Liver (tissue), 9 donors: Measurements from ENCODE around the gene FRMD5. TPM values are rescaled to one million over a fixed set of nuclear protein-coding genes. Genes with fewer than 3 reads are reported as not detected.

Source experiments
- DNase-seq: peaks from one replicate; pipeline ENCODE4 v3.0.0-alpha.2; 2017; ENCODE audit warnings: low spot score
- H3K27ac ChIP-seq, 2 donors: one replicate each; pipeline ENCODE4 v1.7.0; 2013; ENCODE audit warnings: inconsistent platforms in 2 of 2, low read length in 2 of 2, control low read depth in 1 of 2, low read depth in 1 of 2, mild to moderate bottlenecking in 1 of 2
- H3K27me3 ChIP-seq, 4 donors: one replicate each; pipeline versions ENCODE4 v1.6.1 to v1.7.0; 2013; ENCODE audit warnings: low read length in 3 of 4, inconsistent platforms in 1 of 4, mild to moderate bottlenecking in 1 of 4, moderate library complexity in 1 of 4; ENCODE audit not compliant: control insufficient read depth in 4 of 4, insufficient read depth in 4 of 4
- H3K36me3 ChIP-seq, 4 donors: one replicate each; pipeline versions ENCODE4 v1.6.1 to v1.7.0; 2013; ENCODE audit warnings: low read length in 3 of 4, mild to moderate bottlenecking in 3 of 4, low read depth in 1 of 4, moderate library complexity in 1 of 4; ENCODE audit not compliant: control insufficient read depth in 4 of 4, insufficient read depth in 3 of 4
- H3K4me1 ChIP-seq, 4 donors: one replicate each; pipeline versions ENCODE4 v1.6.1 to v1.7.0; 2013; ENCODE audit warnings: low read length in 3 of 4, mild to moderate bottlenecking in 3 of 4, moderate library complexity in 1 of 4; ENCODE audit not compliant: control insufficient read depth in 4 of 4, insufficient read depth in 4 of 4
- H3K4me3 ChIP-seq, 3 donors: one replicate each; pipeline versions ENCODE4 v1.6.1 to v1.7.0; 2013; ENCODE audit warnings: low read length in 3 of 3, control low read depth in 1 of 3, low read depth in 1 of 3, mild to moderate bottlenecking in 1 of 3
- H3K9ac ChIP-seq, 2 donors: one replicate each; pipeline ENCODE4 v1.7.0; 2013; ENCODE audit warnings: low read length in 2 of 2, mild to moderate bottlenecking in 2 of 2, moderate library complexity in 2 of 2, control low read depth in 1 of 2, low read depth in 1 of 2
- H3K9me3 ChIP-seq, 4 donors: one replicate each; pipeline versions ENCODE4 v1.6.1 to v1.7.0; 2013; ENCODE audit warnings: low read length in 3 of 4; ENCODE audit not compliant: control insufficient read depth in 4 of 4
- EGR1 ChIP-seq, 2 donors: IDR thresholded peaks; 2 replicates each; pipeline ENCODE4 v1.6.1; 2016 to 2018; ENCODE audit warnings: antibody characterized with exemption in 2 of 2, low read depth in 2 of 2
- FOXA1 ChIP-seq: IDR thresholded peaks from 2 replicates; pipeline ENCODE4 v1.6.1; 2016; ENCODE audit warnings: antibody characterized with exemption
- FOXA2 ChIP-seq: IDR thresholded peaks from 2 replicates; pipeline ENCODE4 v1.6.1; 2016; ENCODE audit warnings: antibody characterized with exemption
- GABPA ChIP-seq, 2 donors: IDR thresholded peaks in 1 of 2; conservative IDR thresholded peaks in 1 of 2; 2 replicates each; pipeline ENCODE4 v1.6.1; 2016; ENCODE audit warnings: antibody characterized with exemption in 2 of 2, mild to moderate bottlenecking in 1 of 2, moderate library complexity in 1 of 2
- HNF4A ChIP-seq, 2 donors: conservative IDR thresholded peaks; 2 replicates each; pipeline ENCODE4 v1.6.1; 2016; ENCODE audit warnings: antibody characterized with exemption in 2 of 2, mild to moderate bottlenecking in 2 of 2
- HNF4G ChIP-seq: IDR thresholded peaks from 2 replicates; pipeline ENCODE4 v1.6.1; 2016; ENCODE audit warnings: antibody characterized with exemption
- JUND ChIP-seq, 2 donors: IDR thresholded peaks; 2 replicates each; pipeline ENCODE4 v1.6.1; 2016; ENCODE audit warnings: antibody characterized with exemption in 2 of 2
- RAD21 ChIP-seq, 2 donors: IDR thresholded peaks; 2 replicates each; pipeline ENCODE4 v1.6.1; 2016; ENCODE audit warnings: antibody characterized with exemption in 2 of 2, mild to moderate bottlenecking in 2 of 2
- RXRA ChIP-seq, 2 donors: IDR thresholded peaks; 2 replicates each; pipeline ENCODE4 v1.6.1; 2017 to 2018; ENCODE audit warnings: antibody characterized with exemption in 2 of 2, mild to moderate bottlenecking in 1 of 2
- SP1 ChIP-seq: IDR thresholded peaks from 2 replicates; pipeline ENCODE4 v1.6.1; 2018; ENCODE audit warnings: antibody characterized with exemption, mild to moderate bottlenecking
- YY1 ChIP-seq: IDR thresholded peaks from 2 replicates; pipeline ENCODE4 v1.6.1; 2016; ENCODE audit warnings: antibody characterized with exemption, mild to moderate bottlenecking
- WGBS: extraction: QIAGEN DNeasy Blood & Tissue Kit; methylation state at CpG from one replicate; pipeline ENCODE4 v1.1.7; 2013; 5-methylcytosine and 5-hydroxymethylcytosine counted together
- polyA plus RNA-seq, 2 donors: library from polyadenylated mRNA; stranded (reverse) in 1 of 2; unstranded in 1 of 2; fragments of 200-250 nt in 1 of 2; fragments of >200 nt in 1 of 2; fragmentation: Nextera tagmentation in 1 of 2; extraction: Ambion mirVana in 1 of 2; gene quantifications; one replicate each; pipeline versions ENCODE4 v1.2.1 to v1.2.3, GENCODE V29; 2013 to 2015
- total RNA-seq, 2 donors: library from RNA; depleted of rRNA; stranded (reverse); fragments of >200 nt; gene quantifications; one replicate each; pipeline ENCODE4 v1.2.3, GENCODE V29; 2014
- TF ChIP-seq, protein P1 (sequence below): IDR thresholded peaks from 2 replicates; pipeline ENCODE4 v1.6.1; 2016; ENCODE audit warnings: antibody characterized with exemption
- TF ChIP-seq, protein P2 (sequence below): IDR thresholded peaks from 2 replicates; pipeline ENCODE4 v1.6.1; 2016; ENCODE audit warnings: antibody characterized with exemption, mild to moderate bottlenecking
- TF ChIP-seq, protein P3 (sequence below): IDR thresholded peaks from 2 replicates; pipeline ENCODE4 v1.6.1; 2016; ENCODE audit warnings: antibody characterized with exemption
- TF ChIP-seq, protein P4 (sequence below): IDR thresholded peaks from 2 replicates; pipeline ENCODE4 v1.6.1; 2016; ENCODE audit warnings: antibody characterized with exemption
- TF ChIP-seq, protein P5 (sequence below): fragments of 150-350 bp; IDR thresholded peaks from 2 replicates; pipeline ENCODE4 v1.5.1; 2017; ENCODE audit warnings: improper control_type of control experiment, low read depth, low read length; ENCODE audit not compliant: missing input control
- donor health status: healthy.
- donor health status: healthy.
- donor health status: healthy.
- donor health status: healthy.
- donor health status: healthy.

Gene FRMD5
- total and polyA plus RNA-seq, 4 donors, result 0.01 to 0.25 TPM; not detected in 2

DNA sequence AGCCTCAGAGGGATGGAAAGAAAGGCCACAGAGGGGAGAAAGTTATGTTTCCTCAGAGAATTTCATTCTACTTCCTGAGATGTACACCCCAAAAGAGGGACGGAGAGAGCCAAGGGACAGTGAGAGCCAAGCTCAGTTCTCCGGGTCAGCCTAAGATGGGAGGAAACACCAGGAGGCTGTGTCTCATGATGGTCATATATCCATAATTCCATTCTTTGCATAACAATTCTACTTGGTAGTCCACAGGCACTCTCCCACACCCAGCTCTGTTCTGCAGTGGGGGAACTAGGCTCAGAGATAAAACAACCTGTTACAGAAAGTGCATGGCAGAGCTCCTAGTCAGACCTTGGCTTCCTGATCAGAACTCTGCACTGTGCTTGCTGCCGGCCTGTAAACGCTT, 313.8 kb downstream of the FRMD5 start:
- Histone ChIP-seq H3K4me3 (no peak overlapping the region), H3K9ac (no peak overlapping the region), H3K9me3 (no peaks in the 10 kb centered on the region), H3K4me1 (no peaks in the 10 kb centered on the region), H3K27ac (no peak overlapping the region), H3K27me3 (no peaks in the 10 kb centered on the region), H3K36me3 (no peaks in the 10 kb centered on the region)
- no peak for DNase-seq
- TF ChIP-seq JUND (IDR thresholded peaks at IDR 0.05) (no peak), GABPA (IDR thresholded peaks at IDR 0.05 in 1 of 2, conservative IDR thresholded peaks at IDR 0.05 in 1 of 2) (no peak), RAD21 (IDR thresholded peaks at IDR 0.05) (no peak), FOXA2 (no peak), YY1 (no peak), HNF4G (no peak), FOXA1 (no peak)
- TF ChIP-seq, protein P1, sequence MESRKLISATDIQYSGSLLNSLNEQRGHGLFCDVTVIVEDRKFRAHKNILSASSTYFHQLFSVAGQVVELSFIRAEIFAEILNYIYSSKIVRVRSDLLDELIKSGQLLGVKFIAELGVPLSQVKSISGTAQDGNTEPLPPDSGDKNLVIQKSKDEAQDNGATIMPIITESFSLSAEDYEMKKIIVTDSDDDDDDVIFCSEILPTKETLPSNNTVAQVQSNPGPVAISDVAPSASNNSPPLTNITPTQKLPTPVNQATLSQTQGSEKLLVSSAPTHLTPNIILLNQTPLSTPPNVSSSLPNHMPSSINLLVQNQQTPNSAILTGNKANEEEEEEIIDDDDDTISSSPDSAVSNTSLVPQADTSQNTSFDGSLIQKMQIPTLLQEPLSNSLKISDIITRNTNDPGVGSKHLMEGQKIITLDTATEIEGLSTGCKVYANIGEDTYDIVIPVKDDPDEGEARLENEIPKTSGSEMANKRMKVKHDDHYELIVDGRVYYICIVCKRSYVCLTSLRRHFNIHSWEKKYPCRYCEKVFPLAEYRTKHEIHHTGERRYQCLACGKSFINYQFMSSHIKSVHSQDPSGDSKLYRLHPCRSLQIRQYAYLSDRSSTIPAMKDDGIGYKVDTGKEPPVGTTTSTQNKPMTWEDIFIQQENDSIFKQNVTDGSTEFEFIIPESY, result no peak
- TF ChIP-seq, protein P2, sequence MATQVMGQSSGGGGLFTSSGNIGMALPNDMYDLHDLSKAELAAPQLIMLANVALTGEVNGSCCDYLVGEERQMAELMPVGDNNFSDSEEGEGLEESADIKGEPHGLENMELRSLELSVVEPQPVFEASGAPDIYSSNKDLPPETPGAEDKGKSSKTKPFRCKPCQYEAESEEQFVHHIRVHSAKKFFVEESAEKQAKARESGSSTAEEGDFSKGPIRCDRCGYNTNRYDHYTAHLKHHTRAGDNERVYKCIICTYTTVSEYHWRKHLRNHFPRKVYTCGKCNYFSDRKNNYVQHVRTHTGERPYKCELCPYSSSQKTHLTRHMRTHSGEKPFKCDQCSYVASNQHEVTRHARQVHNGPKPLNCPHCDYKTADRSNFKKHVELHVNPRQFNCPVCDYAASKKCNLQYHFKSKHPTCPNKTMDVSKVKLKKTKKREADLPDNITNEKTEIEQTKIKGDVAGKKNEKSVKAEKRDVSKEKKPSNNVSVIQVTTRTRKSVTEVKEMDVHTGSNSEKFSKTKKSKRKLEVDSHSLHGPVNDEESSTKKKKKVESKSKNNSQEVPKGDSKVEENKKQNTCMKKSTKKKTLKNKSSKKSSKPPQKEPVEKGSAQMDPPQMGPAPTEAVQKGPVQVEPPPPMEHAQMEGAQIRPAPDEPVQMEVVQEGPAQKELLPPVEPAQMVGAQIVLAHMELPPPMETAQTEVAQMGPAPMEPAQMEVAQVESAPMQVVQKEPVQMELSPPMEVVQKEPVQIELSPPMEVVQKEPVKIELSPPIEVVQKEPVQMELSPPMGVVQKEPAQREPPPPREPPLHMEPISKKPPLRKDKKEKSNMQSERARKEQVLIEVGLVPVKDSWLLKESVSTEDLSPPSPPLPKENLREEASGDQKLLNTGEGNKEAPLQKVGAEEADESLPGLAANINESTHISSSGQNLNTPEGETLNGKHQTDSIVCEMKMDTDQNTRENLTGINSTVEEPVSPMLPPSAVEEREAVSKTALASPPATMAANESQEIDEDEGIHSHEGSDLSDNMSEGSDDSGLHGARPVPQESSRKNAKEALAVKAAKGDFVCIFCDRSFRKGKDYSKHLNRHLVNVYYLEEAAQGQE, result no peak
- TF ChIP-seq, protein P3, sequence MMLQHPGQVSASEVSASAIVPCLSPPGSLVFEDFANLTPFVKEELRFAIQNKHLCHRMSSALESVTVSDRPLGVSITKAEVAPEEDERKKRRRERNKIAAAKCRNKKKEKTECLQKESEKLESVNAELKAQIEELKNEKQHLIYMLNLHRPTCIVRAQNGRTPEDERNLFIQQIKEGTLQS, result no peak
- TF ChIP-seq, protein P4, sequence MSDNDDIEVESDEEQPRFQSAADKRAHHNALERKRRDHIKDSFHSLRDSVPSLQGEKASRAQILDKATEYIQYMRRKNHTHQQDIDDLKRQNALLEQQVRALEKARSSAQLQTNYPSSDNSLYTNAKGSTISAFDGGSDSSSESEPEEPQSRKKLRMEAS, result no peak
- WGBS, result 93% methylated on average over 4 of the region's 4 CpGs

DNA sequence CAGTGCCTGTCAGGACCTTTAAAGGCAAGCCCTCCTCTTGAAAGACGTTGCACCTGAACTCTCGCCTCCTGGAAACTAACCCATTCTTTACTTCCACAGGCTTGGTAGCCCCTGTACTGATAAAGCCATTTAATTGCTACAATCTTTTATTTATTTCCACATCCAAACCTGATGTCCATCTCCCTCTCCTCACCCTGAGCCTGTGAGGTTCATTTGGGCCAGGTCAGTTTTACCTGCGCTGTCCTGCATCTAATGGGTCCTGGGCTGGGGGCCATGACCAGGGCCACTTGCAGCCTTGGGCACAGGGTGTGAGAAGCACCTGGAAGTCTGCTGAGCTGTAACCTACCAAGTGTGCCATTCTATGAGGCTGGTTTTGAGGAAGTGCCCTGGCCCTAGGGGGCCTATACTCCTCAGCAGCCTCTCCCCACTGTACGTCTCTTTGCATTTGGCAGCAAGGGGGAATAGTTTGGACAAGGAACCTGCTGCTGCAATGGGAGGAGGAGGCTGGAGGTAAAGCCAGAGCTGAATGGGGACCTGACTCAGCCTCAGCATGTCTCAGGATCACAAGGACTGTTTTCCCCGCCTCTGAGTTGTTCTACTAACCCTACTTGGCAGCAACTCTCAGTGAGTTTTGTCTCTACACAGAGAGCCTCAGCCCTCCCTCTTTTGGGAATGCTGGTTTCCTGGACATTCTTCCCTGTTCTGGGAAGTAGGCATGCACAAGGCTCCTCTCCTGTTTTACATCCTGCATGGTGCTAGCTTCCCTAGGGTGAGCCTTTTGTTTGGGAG, 314.5 kb downstream of the FRMD5 start:
- H3K4me1 ChIP-seq, result no peaks in the 10 kb centered on the region
- H3K27me3 ChIP-seq, result no peaks in the 10 kb centered on the region
- no peaks in the 10 kb centered on the region for H3K9me3 ChIP-seq
- no peak overlapping the region for H3K4me3 ChIP-seq
- WGBS, result 95% methylated on average over 5 of the region's 5 CpGs
- no peak overlapping the region for H3K27ac ChIP-seq
- TF ChIP-seq, protein P2, result no peak
- TF ChIP-seq EGR1 (IDR thresholded peaks at IDR 0.05; ENCODE audit: low read depth in 2 of 2) (no peak), FOXA1 (no peak), SP1 (no peak), RXRA (IDR thresholded peaks at IDR 0.05) (no peak), HNF4A (conservative IDR thresholded peaks at IDR 0.05) (no peak), GABPA (IDR thresholded peaks at IDR 0.05 in 1 of 2, conservative IDR thresholded peaks at IDR 0.05 in 1 of 2) (no peak), YY1 (no peak)
- TF ChIP-seq, protein P5, sequence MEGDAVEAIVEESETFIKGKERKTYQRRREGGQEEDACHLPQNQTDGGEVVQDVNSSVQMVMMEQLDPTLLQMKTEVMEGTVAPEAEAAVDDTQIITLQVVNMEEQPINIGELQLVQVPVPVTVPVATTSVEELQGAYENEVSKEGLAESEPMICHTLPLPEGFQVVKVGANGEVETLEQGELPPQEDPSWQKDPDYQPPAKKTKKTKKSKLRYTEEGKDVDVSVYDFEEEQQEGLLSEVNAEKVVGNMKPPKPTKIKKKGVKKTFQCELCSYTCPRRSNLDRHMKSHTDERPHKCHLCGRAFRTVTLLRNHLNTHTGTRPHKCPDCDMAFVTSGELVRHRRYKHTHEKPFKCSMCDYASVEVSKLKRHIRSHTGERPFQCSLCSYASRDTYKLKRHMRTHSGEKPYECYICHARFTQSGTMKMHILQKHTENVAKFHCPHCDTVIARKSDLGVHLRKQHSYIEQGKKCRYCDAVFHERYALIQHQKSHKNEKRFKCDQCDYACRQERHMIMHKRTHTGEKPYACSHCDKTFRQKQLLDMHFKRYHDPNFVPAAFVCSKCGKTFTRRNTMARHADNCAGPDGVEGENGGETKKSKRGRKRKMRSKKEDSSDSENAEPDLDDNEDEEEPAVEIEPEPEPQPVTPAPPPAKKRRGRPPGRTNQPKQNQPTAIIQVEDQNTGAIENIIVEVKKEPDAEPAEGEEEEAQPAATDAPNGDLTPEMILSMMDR, result no peak
- TF ChIP-seq, protein P4, result no peak
- TF ChIP-seq, protein P3, result no peak
- H3K36me3 ChIP-seq, result no peaks in the 10 kb centered on the region
- DNase-seq, result no peak
- no peak overlapping the region for H3K9ac ChIP-seq
